AG04450 (cell line): ENCODE data around the gene MGLL. TPM values are rescaled to one million over a fixed set of nuclear protein-coding genes. Genes with fewer than 3 reads are reported as not detected.

Source experiments
- CTCF ChIA-PET: fragments of 300-600, 350-600 bp; formaldehyde crosslinking; extraction: SDS; loops from one replicate; lab custom pipeline; 2022; ENCODE audit warnings: antibody characterized with exemption, inconsistent platforms; lab: Charles Lee
- POLR2A ChIA-PET: fragments of 350-600 bp; formaldehyde crosslinking; extraction: SDS; loops from one replicate; lab custom pipeline; 2021; ENCODE audit warnings: antibody characterized with exemption, inconsistent platforms; lab: Yijun Ruan, JAX
- DNase-seq: peaks from one replicate; pipeline ENCODE4 v3.0.0-alpha.2; 2011; ENCODE audit warnings: low read depth, low spot score
- H3K27ac ChIP-seq: one replicate; pipeline ENCODE4 v1.5.1; 2012; ENCODE audit warnings: low read depth, low read length, control low read depth
- H3K27me3 ChIP-seq: one replicate; pipeline ENCODE4 v1.6.0; 2012; ENCODE audit warnings: low read length; ENCODE audit not compliant: control insufficient read depth, insufficient read depth
- H3K4me3 ChIP-seq: 2 replicates; pipeline ENCODE4 v1.5.1; 2011; ENCODE audit warnings: mild to moderate bottlenecking, low read depth, low read length, control low read depth
- H3K9me3 ChIP-seq: 2 replicates; pipeline ENCODE4 v1.5.1; 2012; ENCODE audit warnings: low read length; ENCODE audit not compliant: control insufficient read depth, insufficient read depth
- polyA plus RNA-seq: library from polyadenylated mRNA; depleted of rRNA; stranded (reverse); fragments of >200 nt; gene quantifications from 2 replicates; pipeline ENCODE4 v1.2.3, GENCODE V29; 2011
- TF ChIP-seq, protein P1 (sequence below): IDR thresholded peaks from 2 replicates; pipeline ENCODE4 v1.5.1; 2011; ENCODE audit warnings: low read depth, low read length, control low read depth, inconsistent platforms

MGLL gene
- polyA plus RNA-seq, 1 experiment, result 49.1 TPM

DNA sequence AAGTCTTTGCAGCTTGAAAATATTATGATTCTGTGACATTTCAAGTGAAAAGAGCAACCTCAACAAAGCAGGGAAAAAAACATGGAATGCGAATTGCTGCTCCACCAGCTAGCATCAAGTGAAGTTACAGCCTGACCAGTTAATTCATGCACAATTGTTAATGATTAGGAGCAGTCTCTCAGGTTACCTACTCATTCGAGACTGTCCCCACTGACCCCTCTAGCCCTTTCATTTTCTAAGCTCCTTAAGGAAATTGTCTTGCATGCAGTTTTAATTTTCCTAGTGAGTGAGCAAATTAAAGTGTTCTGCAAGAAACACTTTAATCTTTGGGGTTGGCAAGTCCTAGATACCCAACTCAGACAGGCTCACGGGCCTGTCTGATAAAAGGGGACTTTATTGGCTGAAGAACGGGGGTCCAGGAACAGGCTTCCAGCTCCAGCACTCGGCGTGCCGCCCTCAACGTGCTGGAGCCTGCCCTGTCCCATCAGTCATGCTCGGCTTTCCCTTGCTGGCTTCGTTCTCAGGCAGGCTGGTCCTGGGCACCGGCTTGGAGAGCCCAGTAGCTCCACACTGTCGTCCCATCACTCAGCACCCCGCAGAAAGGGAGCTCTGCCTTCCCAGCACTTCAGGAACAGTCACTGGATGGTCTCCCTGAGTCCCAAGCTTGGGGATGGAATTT is 175.0 kb downstream of the MGLL start:
- Histone ChIP-seq H3K27ac (no peak overlapping the region), H3K9me3 (no peaks in the 10 kb centered on the region), H3K27me3 (peaks cover 10% of the 10 kb centered on the region), H3K4me3 (no peak overlapping the region)
- ChIA-PET POLR2A (no interaction called here), CTCF (interaction anchor here (0.6 to 1.2 kb wide), 4 partner anchors 185 to 323 kb away, joined by 3 to 4 read pairs (median 3); no protein-coding TSS in a partner anchor)
- no peak for DNase-seq
- TF ChIP-seq, protein P1, sequence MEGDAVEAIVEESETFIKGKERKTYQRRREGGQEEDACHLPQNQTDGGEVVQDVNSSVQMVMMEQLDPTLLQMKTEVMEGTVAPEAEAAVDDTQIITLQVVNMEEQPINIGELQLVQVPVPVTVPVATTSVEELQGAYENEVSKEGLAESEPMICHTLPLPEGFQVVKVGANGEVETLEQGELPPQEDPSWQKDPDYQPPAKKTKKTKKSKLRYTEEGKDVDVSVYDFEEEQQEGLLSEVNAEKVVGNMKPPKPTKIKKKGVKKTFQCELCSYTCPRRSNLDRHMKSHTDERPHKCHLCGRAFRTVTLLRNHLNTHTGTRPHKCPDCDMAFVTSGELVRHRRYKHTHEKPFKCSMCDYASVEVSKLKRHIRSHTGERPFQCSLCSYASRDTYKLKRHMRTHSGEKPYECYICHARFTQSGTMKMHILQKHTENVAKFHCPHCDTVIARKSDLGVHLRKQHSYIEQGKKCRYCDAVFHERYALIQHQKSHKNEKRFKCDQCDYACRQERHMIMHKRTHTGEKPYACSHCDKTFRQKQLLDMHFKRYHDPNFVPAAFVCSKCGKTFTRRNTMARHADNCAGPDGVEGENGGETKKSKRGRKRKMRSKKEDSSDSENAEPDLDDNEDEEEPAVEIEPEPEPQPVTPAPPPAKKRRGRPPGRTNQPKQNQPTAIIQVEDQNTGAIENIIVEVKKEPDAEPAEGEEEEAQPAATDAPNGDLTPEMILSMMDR, result no peak

- ChIA-PET POLR2A (no interaction called here), CTCF (interaction anchor here (0.6 to 1.2 kb wide), 3 partner anchors 186 to 324 kb away, joined by 3 to 4 read pairs (median 3); no protein-coding TSS in a partner anchor)
- no peak for DNase-seq
- Histone ChIP-seq H3K9me3 (no peaks in the 10 kb centered on the region), H3K27ac (no peak overlapping the region), H3K27me3 (peaks cover 10% of the 10 kb centered on the region), H3K4me3 (no peak overlapping the region)
- TF ChIP-seq, protein P1, result no peak
Measured at GRCh38 chr3:127646501-127647046, 175.7 kb downstream of the MGLL start.

DNA sequence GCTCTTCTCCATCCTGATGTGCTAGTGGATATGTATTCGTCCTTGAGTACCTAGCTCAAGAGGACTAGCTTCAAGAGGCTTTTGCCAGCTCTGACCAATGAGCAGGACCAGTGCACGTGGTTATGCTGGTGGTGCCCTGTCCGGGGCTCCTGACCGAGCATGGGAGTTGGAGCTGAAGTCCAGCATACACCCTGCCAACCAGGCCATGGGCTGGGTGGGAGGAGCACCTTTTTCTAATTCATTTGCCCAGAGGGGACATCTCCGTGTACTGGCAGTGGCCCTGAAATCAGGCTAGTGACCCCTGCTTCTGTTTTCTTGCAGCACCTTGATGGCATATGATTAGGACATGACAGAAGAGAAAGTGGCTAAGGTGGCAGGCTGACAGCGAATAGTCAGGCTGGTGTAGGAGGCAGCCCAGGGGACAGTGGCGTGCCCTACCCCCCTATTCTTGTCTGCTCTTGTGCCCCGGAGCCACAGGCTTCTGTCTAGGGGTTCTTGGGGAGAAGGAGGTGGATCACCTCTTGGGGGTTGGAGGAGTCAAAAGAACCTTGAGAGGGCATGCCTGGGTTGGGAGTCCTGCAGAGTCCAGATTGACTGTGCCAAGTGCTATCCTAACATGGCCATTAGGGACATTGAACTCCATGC is 176.8 kb downstream of the MGLL start:
- Histone ChIP-seq H3K27me3 (peaks cover 10% of the 10 kb centered on the region), H3K27ac (no peak overlapping the region), H3K4me3 (no peak overlapping the region), H3K9me3 (no peaks in the 10 kb centered on the region)
- ChIA-PET POLR2A (interaction anchor here (0.6 kb wide), 1 partner anchor 12 kb away, joined by 6 read pairs; no protein-coding TSS in a partner anchor), CTCF (interaction anchor here (1.3 to 1.8 kb wide), 2 partner anchors 187 to 326 kb away, joined by 3 to 6 read pairs; no protein-coding TSS in a partner anchor)
- no peak for DNase-seq
- TF ChIP-seq, protein P1, result no peak

DNA sequence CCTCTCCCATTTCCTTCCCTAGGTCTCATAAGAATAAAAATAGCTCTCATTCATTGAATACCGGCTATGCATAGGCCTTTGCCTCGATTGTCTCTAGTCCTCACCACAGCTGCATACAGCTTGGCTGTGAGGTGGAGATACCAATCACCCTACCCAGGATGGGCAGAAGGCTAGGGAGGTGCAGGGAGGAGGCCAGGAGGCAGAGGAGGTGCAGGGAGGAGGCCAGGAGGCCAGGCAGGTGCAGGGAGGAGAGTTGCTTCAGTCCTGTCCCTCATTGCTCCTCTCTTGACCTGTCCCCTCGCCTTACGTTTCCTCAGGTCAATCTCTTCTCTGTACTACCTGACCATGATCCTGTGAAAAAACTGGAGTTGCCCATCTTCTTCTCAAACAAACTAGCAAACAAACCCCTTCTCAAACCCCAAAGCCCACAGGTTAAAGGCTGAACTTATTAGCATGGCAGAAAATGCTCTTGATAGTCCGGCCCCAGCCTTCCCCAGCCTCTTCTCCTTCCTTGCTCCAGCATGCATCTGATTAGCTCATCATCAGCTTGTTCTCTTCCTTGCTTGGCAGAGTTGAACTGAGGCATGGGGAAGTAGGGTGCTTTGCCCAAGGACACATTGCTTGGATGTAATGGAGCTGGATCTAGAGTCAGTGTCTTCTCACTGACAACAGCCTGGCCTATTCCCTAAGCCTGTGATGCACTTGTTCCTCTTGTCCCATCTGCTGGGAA is 177.5 kb downstream of the MGLL start:
- TF ChIP-seq, protein P1, result no peak
- DNase-seq, result no peak
- H3K27me3 ChIP-seq, result peaks cover 10% of the 10 kb centered on the region
- POLR2A ChIA-PET, result interaction anchor here (0.6 kb wide), 1 partner anchor 13 kb away, joined by 6 read pairs; no protein-coding TSS in a partner anchor
- no peak overlapping the region for H3K4me3 ChIP-seq
- H3K9me3 ChIP-seq, result no peaks in the 10 kb centered on the region
- CTCF ChIA-PET, result interaction anchor here (0.6 to 1.8 kb wide), 3 partner anchors 13 to 326 kb away, joined by 3 to 6 read pairs (median 4); no protein-coding TSS in a partner anchor
- H3K27ac ChIP-seq, result no peak overlapping the region
